G401.6 (cell line): ENCODE results near the gene BABAM2.
A peak's percentile ranks its signal among the peaks of the same experiment; 100 is the strongest.
"Not testable (repeated sequence)": the region's sequence is repeated elsewhere in the genome, so short reads cannot be mapped to it uniquely, and the experiment has no call there.

Source experiments
- FAIRE-seq: peaks from 2 replicates; lab custom pipeline; 2012; peaks lifted over from hg19 to GRCh38; lab: Jason Lieb, UNC

Gene BABAM2

DNA sequence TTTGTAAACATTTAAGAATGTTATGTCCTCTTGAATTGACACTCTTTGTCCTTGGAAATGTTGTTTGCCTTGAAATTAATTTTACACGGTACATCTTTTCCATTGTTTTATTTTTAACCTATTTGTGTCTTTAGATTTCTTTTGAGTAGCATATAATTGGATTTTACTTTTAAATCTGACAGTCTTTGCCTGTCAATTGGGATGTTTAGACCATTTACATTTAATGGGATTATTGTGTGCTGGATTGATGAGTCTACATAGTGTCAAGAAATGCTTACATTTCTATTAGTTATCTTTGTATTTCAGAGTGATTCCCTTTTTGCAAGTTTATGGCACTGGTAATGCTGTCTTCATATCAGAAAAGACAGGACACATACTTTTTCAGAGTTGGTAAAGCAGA lies 61.5 kb downstream of the BABAM2 start:
- FAIRE-seq: no peak

DNA sequence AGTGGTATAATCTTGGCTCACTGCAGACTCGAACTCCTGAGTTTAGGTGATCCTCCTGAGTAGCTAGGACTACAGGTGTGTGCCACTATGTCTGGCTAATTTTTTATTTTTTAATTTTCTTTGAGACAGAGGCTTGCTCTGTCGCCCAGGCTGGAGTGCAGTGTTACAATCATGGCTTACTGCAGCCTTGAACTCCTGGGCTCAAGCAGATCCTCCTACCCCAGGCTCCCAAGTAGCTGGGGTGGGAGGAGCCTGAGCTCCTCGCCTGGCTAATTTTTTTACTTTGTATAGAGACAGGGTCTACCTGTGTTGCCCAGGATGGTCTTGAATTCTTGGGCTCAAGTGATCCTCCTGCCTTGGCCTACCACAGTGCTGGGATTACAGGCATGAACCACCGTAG lies 62.5 kb downstream of the BABAM2 start:
- no peak for FAIRE-seq

DNA sequence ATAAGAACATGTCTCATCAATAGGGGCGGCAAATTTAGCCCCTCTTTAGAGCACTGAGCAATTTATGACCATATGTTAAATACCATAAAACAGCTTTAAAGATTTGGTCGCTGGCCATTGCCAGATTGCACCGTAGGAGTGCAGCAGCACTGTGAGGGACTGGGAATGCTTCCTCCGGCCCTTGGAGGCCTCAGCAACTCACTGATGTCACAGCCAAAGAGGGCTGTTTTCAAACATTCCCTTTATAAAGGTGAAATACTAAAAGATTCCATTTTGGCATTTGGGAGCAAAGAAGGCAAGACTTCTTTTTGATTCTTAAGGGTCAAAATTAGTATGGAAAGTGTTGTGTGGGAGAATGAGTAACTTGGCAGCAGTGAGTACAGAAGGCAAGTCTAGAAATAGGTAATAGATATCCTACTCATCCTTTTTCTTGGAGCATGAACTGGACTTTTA lies 63.7 kb downstream of the BABAM2 start:
- FAIRE-seq: no peak

DNA sequence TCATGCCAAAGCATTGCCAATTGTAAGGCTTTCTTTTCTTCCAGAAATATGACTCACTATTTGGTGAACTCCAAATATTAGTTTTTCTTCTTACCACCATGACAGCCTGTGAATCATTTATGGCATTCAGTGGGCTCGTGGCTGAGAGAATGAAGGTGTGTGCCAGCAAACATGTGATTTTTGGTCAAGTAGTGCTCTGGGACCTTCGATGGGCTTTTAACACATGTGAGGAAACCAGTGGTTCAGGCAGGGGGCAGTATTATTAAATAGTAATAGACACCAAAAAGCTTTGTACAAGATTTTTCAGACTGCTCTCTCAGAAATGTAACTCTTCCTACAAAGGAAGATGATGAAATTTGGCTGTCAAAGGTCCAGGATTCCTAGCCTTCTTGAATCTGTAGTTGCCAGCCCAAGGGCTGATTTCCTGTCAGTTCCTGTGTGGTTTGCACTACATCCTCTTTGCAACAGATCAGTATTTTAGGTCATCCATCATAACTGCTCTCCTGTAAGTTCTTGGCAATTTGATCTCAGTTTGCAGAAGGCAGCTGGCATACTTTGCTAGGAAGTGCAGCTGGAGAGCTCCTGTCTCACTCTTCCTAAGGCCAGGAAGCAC lies 64.3 kb downstream of the BABAM2 start:
- FAIRE-seq: no peak

DNA sequence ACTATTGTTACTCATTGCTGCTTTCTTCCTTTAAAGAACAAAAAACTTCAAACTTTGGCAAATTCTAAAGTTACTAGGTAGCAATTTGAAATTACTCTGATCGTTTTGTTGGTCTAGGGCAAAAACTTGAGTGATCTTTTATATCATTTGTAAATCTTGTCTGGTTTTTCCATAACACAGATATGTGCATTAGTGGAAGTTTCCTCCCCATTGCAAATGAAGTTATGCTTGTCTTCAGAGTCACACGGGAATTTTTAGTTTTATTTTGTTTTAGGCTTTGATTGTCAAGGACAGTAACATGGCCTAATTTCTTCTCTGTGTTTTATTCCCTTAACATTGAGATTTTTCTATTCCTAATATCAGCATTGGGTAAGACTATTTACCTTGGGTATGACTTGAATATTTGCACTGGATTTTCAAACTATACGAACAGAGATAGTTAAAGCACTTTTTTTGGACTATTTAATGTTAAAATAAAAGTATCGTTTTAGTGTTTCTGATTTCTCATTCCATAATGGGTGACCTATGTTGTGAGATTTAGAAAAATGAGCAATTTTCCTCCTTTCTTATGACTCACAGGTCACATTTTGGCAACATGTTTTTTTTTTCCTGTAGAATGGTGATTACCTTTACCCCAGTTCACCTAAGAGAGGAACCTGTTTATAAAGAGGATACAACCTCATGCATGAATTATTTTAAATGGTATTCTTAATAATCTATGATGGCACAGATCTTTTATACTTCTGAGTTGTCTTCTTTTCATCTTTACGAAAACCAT lies 65.0 kb downstream of the BABAM2 start:
- no peak for FAIRE-seq

DNA sequence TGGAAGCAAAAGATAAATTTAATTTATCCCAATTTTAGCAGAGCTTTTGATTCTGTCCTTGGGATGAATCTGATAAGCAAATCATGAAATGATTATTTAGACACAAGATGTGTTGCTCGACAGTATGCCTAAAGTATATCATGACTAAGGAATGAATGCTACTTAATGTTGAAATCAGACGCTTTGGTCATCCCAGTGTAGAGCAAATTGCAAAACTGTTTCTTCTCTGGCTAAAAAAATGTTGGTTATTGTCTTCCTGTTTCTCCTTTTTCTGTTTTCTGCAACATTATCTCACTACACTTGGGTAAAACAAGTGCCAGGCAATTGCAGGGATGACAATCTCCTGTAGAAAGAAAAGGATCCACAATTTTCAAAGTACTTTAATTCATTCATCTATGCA lies 66.4 kb downstream of the BABAM2 start:
- no peak for FAIRE-seq

DNA sequence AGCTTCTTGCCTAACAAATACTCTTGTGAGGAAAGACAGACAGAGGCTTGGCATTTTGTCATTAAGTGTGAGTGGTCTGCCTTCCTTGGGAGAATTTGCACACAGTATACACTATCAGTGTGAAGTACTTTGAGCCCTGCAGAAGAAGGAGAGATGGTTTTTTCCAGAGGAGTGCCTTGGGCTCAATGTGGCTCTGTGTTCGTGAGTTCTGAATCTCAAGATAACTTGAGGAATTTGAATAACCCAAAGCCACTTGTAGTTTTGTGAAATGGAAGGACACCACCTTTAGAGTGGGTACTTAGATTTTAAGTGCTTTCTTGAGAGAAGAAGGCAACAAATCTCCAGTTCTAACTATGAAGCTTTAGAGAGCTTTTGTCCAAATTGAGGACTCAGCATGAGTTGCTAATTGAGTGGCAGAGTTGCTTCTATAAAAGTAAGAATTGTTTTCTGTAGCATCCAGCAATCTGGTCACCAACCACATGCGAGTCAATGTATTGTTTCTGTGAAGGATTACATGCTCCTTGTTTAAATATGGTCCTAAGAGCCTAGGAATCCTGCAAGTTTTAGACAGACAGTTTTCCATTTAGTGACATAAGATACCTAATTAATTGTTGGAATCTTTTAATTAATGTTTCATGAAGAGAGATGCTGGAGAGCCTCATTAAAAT lies 68.3 kb downstream of the BABAM2 start:
- no peak for FAIRE-seq

DNA sequence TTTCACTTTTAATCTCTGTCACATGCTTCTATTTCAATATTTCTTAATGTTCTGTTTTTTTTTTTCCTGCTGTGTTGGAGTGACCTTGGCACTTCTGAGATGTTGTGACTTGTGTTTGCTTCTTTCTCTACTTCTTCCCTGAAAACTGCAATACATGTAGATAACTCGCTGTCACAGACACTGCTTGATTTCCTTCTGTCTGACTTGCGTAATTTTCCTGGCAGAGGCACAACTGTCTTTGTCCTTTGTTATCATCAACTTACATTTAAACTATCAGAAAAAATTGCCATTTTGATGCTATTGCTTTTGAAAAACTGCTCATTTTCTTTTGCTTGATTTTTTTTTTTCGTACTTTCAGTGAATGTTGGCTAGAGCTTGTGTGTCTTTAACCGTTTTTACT lies 69.0 kb downstream of the BABAM2 start:
- no peak for FAIRE-seq

DNA sequence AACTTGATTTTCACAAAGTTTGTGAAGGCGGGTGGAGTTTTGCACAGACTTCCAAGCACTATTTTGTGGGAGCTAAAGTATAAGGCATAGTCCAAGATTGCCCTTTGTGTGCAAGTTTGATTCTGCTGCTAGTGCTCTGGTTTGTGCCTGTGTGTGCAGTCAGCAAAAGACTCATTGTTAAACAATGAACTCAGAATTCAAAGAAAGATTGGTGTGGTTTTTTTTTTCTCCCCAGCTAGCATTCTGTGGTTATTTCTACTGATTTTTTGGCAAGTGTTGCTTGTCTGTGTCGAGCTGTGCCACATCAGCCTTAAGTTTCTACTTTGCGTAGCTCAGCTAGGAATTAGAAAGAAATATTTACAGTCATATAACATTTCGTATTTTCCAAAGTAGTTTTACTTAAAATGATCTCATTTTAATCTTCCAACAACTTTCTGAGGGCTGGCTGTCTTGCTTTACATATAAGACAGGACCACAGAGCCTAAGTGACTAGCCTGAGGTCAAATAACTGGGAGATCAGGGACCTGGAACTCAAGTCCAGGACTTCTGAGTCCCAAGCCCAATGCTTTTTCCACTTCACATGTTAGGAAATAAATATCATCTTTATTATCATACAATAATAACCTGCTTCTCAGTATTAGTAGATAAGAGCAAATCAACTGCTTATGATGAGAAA lies 69.8 kb downstream of the BABAM2 start:
- FAIRE-seq: no peak

DNA sequence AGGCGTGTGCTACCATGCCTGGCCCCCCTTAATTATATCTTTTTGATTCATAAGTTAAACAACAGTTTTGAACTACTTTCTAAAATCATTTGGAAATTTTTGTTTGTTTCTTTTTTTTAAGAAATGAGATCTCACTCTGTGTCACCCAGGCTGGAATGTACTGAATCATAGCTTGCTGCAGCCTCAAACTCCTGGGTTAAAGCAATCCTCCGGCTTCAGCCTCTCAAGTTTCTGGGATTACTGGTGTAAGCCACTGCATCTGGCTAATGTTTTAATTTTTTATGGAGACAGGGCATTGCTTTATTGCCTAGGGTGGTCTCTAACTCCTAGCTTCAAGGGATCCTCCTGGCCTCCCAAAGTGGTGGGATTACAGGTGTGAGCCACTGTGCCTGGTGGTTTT lies 71.5 kb downstream of the BABAM2 start:
- FAIRE-seq: no peak

DNA sequence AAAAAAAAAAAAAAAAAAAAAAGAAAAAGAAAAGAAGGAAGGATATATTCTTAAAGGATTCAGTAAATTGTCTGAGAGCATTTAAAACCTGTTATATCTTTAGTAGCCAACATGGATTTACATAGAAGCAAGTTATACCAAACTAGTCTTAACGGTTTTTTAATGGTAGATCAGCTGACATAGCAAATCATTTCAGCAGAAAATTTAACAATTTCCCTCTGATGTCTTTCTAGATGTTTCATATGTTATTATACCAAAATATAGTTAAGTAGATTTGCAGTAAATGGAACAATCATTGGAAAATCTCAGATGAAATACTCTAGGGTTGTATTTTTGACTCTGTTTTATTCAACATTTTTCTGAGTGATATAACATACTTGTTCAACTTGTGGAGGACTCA lies 72.9 kb downstream of the BABAM2 start:
- FAIRE-seq: no peak

DNA sequence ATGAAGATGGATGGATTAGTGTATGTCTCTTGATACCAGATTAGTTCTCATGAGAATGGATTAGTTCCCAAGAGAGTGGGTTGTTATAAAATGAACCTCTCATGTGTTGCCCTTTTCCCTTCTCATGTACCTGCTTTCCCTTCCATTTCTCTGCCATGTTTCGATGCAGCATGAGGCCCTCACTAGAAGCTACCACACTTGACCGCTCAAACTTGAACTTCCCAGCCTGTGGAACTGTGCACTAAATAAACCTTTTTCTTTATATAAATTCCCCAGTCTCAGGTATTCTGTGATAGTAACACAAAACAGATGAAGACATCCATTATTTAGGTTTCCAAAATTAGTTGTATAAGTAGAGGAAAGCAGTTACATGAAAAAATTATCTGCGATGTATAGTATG lies 73.5 kb downstream of the BABAM2 start:
- no peak for FAIRE-seq

DNA sequence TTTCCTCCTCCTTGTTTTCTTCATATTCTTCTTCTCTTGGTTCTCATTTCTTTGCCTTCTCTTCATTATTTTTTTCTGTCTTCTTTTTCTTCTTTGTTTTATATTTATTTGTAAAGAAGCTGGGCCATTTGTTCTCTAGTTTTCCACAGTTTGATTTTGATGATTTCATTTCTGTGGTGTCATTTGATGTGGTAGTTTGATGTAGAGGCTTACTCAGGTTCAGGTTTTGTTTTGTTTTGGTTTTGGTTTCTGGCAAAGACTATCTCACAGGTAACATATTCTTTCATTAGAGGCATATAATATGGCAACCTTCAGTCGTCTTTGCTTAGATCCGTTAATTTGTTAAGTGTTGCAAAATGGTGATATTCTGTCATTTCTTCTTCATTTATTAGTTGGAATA lies 75.3 kb downstream of the BABAM2 start:
- FAIRE-seq: no peak

DNA sequence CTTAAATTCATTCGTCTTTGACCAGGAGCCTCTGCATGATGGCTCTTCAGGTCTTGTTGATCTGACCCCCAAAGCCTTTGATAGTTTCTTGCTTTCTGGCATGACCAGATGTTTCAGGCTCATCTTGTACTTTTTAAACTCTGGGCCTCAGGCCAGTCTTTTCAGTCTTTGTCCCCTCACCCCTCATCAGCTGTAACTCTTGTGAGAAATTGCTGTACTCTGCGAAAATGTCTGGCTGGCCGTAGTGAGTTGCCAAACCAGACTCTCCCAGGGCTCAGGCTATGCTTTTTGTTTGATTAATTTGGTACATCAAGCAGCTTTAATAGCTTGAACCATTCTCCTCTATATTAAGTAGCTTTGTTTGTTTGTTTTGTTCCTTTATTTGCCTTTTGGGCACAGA lies 75.9 kb downstream of the BABAM2 start:
- FAIRE-seq: no peak

DNA sequence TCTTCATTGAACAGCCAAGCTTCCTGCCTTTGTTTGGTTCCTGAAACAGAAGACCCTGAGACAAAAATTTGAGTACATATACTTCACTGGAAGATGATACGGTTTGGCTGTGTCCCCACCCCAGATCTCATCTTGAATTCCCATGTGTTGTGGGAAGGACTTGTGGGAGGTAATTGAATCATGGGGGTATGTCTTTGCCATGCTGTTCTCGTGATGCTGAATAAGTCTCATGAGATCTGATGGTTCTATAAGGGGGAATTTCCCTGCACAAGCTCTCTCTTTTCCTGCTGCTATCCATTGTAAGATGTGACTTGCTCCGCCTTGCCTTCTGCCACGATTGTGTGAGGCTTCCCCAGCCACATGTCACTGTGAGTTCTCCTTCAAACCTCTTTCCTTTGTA lies 76.5 kb downstream of the BABAM2 start:
- no peak for FAIRE-seq

DNA sequence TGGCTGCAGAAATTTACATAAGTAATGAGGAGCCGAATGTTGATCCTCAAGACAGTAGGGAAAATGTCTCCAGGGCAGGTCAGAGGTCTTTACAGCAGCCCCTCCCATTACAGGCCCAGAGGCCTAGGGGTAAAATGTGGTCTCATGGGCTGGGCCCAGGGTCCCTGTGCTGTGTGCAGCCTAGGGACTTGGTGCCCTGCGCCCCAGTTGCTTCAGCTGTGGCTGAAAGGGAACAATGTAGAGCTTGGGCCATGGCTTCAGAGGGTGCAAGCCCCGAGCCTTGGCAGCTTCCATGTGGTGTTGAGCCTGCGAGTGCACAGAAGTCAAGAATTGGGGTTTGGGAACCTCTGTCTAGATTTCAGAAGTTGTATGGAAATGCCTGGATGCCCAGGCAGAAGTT lies 77.5 kb downstream of the BABAM2 start:
- not testable (repeated sequence) for FAIRE-seq

DNA sequence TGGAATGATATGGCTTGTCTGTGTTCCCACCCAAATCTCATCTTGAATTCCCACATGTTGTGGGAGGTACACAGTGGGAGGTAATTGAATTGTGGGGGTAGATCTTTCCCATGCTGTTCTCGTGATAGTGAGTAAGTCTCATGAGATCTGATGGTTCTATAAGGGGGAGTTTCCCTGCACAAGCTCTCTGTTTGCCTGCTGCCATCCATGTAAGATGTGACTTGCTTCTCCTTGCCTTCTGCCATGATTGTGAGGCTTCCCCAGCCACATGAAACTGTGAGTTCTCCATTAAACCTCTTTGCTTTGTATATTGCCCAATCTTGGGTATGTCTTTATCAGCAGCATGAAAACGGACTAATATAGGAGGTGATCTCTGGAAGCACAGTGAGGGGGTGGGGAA lies 78.4 kb downstream of the BABAM2 start:
- FAIRE-seq: not testable (repeated sequence)

DNA sequence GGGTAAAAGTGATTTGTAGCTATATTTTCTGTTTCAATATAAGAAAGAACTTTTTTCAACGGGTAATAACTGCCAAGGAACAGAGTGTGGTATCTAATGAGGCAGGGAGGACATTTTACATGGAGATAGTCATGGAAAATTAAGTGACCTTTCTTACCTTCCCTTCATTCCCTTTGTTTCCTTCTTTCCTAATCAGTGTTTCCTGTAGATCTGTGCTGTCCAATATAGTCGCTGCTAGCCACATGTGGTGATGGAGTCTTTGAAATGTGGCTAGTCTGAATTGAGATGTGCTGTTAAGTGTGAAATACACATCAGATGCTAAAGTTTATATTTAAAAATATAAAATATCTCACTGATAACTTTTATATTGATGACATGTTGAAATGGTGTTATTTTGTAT lies 81.8 kb downstream of the BABAM2 start:
- no peak for FAIRE-seq

DNA sequence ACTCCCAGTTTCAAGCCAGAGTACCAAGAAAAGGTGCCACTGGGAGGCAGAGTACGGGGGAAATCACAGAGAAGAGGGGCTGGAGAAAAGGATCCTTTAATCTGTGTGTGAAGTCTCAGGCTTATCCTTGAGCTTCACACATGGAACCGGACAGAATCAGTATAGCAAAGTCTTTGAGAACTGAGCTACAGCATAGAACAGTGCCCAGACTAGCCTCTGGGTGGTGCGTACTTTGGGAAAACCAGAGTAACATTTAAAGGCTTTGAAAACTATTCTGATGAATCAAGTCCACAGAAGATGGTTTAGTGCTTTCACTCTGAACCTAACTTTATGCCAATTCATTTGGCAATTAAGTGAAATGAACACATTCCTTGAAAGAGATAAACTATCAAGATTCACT lies 83.1 kb downstream of the BABAM2 start:
- peak; percentile 74 for FAIRE-seq

DNA sequence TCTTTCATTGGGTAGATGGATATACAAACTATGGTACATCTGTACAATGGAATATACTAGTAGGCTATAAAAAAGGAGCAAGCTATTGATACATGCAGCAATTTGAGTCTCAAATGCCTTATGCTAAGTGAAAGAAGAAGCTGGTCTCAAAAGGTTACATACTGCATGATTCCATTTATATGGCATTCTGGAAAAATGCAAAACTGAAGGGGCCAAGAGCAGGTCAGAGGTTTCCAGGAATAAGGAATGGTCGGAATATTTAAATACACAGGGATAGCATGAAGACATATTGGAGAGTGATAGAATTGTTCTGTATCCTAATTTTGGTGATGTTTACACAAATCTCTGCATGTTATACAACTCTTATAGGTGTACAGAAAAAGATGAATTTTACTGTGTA lies 85.8 kb downstream of the BABAM2 start:
- FAIRE-seq: no peak

DNA sequence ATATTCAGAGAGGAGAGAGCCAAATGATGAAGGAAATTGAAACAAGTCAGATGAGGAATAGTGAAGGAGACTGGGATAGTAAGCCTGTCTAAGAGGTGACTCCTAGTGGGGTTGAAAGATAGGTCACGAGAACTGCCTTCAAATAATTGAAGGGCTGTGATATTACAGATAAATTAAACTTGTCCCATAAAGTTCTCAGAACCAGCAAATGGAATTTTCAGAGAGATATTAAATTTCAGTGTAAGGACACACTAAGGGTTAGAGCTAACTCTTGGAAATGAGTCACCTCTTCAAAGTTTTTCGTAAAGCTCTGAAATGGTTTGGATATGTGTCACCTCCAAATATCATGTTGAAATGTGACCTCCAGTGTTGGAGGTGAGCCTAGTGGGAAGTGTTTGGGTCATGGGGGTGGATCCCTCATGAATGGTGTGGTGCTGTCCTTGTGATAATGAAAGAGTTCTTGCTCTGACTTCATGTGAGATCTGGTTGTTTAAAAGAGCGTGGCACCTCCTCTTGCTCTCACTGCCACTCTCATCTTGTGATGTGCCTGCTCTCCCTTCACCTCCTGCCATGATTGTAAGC lies 87.3 kb downstream of the BABAM2 start:
- no peak for FAIRE-seq

DNA sequence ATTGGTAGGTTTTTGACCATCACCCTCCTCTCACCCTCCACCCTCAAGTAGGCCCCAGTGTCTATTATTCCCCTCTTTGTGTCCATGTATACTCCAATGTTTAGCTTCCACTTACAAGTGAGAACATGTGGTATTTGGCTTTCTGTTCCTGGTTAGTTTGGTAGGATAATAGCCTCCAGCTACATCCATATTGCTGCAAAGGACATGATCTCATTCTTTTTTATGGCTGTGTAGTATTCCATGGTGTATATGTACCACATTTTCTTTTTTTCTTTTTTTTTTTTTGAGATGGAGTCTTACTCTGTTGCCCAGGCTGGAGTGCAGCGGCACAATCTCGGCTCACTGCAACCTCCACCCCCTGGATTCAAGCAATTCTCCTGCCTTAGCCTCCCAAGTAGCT lies 88.2 kb downstream of the BABAM2 start:
- not testable (repeated sequence) for FAIRE-seq

DNA sequence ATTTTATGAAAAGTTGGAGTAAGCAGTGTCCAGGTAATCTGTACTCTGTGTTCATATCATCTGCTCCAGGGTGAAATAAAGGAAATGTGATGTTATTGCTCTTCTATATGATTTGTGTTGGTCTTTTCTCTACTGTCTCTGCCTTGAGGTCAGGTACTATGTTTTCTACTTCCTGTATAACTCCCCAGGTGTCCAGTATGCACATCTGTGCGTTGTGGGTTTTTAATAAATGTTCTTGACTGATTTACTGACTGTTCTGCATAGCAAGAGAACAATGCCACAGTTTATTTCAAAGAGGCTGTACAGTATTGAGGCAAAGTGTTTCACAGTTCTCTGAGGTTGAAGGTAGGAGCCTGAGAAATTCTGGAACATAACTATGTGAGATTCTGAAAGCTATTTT lies 89.7 kb downstream of the BABAM2 start:
- FAIRE-seq: no peak
